Left renal cortex interstitium (tissue), 4 donors: ENCODE data around the gene NIF3L1. TPM values are rescaled to one million over a fixed set of nuclear protein-coding genes. Genes with fewer than 3 reads are reported as not detected.

Experiments
- DNase-seq, 4 donors: peaks; one replicate each; pipeline ENCODE4 v3.0.0-alpha.2; 2013; ENCODE audit warnings: low read depth in 4 of 4, low spot score in 2 of 4, missing footprints in 1 of 4
- polyA plus RNA-seq, 4 donors: library from polyadenylated mRNA; unstranded; fragments of 120-200 nt; gene quantifications; one replicate each; pipeline ENCODE4 v1.2.1, GENCODE V29; 2013; ENCODE audit not compliant: insufficient read length in 4 of 4

Gene NIF3L1
- 10 to 100 TPM; 38.0 to 54.3 (median 41.6) TPM for polyA plus RNA-seq

DNA sequence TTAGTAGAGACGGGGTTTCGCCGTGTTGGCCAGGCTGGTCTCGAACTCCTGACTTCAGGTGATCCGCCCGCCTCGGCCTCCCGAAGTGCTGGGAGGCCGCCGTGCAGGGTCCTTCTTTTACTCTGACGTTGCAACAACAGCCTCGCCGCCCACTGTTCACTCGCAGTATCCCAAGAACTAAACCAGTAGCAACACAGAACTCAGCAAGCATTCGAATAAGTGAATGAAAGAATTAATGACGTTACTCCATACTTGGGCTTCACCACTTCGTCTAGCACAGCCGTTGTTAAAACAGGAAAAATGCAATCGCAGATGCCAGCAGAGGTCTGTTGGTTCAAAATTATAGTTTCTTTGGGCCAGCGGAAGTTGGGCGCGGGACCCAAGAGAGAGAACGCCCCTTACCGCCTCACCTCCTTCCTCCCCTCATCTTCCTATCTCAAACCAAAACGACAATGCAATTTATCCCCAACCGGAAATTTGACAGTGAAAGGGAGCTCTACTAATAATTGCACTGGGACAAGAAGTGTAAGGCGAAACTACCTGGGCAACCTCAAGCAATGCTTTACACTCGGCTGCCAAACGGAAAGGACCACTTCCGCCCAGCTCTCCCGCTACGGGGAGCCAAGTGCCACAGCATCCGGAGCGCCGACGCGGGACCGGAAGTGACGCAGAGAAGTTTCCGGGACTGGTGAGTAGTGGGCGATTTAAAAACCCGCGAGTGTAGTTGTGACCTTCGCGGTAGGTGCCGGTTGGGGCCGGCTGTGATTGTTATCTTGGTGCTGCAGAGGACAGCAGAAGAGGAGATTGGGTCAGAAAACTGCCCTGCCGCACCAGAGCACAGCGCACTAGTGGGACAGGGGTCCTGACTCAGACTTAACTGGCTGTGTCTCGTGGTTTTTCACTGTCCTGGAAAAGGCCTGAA lies at the start of gene NIF3L1, which contains the start of gene PPIL3:
Gene NIF3L1, plus strand, starts transcription at position 668 of the 922 bp plus-strand sequence. CDS start 2,573 bp downstream, outside the sequence.
Gene PPIL3, minus strand, starts transcription at position 374 of the 922 bp plus-strand sequence. CDS start 1,462 bp downstream, outside the sequence.
- peak; percentile 95 to 98 (median 97) for DNase-seq

DNA sequence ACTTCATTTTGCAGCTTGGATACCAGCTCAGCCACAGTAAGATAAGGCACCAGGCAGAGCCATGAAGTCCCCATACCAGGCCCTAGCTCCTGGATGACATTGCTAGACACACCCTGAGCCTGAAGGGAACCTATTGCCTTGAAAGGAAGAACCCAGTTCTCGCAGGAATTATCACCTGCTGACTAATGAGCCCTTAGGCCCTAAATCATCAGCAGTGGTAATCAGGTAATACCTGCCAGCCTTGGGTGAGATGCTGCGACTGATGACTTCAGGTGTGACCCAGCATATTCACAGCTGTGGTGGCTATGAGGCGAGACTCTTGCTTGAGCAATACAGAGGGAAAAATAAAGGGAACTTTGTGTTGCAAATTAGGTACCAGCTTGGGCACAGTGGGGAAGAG lies 49.7 kb upstream of the NIF3L1 start:
- no peak for DNase-seq

GRCh38 chr2:200843993-200844948 lies 44.9 kb upstream of the NIF3L1 start:
- DNase-seq = no peak

DNA sequence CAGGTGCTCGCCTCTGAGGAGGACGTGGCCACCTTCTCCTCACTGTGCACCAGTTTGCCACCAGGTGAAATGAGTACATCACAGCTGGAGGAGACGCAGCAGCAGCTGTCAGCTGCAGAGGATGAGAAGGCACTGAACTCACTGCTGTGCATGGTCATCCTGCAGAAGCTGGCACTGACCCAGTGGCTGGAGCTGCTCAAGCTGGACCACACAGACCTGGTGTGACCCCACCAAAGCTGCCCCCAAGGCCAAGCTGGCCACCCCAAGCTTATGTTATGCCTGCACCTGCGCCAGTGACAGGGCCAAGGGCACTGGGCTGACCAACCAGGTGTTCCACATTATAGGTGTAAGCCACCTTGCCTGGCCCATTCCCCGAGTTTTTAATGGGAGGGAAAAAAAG lies 44.0 kb upstream of the NIF3L1 start:
- no peak for DNase-seq

DNA sequence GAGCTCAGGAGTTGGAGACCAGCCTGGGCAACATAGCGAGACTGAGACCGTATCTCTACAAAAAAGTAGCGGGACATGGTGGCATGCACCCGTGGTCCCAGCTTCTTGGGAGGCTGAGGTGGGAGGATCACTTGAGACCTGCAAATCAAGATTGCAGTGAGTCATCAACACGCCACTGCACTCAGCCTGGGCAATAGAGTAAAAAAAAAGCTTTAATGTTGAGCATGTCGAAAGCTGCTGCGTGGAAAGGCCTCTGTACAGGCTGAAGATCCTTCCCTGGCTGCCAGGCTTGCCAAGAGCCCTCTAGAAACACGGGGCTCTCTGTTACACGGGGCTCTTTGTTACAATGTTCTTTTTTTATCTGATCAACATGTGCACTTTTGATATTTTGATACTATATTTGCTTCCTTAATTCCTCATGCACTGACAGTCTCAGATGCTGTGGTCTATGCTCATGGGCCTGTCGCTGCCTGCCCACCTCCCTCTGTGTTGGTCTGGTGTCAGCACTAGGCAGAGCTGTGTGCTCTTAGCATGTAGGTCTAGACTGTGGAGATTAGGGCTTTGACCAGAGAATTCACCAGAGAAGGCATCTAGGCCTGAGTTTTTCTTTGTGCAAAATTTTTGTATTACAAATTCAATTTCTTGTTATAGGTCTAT lies 43.4 kb upstream of the NIF3L1 start:
- no peak for DNase-seq

GRCh38 chr2:200847269-200847668 lies 41.9 kb upstream of the NIF3L1 start:
- DNase-seq = no peak

GRCh38 chr2:200847939-200848338 lies 41.2 kb upstream of the NIF3L1 start:
- DNase-seq = no peak

DNA sequence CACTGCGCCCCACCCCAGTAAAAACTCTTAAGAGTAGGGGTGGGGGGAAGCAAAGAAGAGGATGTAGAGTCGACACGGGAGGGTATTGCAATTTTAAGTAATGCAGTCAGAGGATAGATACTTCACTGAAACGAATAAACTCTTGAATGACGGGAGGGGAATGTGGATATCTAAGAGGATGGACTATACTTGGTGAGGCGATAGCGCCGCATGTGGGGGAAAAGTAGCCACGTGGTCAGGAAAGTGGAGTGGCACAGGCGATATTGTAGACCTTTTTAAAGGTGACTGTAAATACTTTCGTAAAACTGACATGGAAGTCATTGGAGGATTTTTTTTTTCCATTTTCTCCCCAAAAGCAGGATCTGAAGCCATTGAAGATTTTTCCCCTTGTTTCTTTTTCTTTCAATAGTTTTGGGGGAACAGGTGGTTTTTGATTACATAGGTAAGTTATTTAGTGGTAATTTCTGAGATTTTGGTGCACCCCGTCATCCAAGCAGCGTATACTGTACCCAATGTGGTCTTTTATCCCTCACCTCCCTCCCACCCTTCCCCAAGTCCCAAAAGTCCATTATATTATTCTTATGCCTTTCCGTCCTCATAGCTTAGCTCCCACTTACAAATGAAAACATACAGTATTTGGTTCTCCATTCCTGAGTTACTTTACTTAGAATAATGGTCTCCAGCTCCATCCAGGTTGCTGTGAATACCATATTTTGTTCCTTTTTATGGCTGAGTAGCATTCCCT lies 38.5 kb upstream of the NIF3L1 start:
- no peak for DNase-seq

GRCh38 chr2:200851398-200852248 lies 37.5 kb upstream of the NIF3L1 start:
- no peak for DNase-seq

DNA sequence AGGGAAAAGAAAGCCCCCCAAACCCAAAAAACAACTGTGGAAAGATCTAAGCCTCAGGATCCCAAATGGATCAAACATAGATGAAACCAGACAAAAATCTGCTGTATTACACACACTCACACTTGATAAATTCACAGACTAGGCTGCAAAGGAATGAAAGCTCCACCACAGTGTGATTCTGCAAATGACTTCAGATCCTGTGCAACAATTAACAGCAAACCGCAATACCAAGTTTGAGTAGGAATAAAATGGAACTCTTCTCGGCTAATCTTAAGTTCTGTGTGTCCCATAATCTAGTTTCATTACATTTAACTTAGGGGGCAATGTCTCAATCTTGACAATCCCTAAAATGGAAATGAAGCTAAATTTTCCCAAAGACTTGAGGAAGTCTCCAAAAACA lies 36.6 kb upstream of the NIF3L1 start:
- DNase-seq = no peak

GRCh38 chr2:200856806-200857205 lies 32.4 kb upstream of the NIF3L1 start:
- no peak for DNase-seq

DNA sequence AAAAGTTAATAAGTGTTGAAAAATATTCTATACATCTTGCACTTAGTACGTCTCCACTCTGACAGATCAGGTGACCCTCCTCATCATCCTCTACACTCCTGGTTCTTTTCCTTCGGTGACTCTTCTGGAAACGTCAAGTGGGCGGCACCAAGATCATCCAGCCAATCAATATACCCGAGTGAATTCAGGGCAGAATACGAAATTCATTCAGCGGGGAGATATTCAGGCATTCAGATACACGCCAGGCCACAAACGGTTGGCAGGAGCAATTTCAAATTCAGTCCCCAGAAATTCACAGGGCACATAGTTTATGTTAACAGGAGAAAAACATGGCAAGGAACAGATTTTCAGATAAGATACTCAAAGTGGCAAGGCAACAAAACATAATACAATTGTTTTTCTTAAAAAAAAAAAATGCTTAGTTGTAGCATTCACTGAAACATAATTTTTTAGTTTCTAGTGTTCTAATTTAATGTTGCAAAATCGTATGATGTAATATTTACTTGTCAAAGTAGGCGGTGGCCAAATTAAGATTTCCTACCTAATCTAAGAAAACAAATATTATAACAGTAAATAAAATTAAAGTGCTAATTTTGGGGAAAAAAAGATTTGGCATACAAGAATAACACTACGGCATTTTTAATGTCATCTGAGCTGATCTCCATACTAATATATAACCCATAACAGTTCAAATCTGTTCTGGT lies 28.9 kb upstream of the NIF3L1 start:
- no peak for DNase-seq

- peak in 1 of 4 donors; percentile 23 for DNase-seq
Observed at GRCh38 chr2:200861617-200862155, 27.5 kb upstream of the NIF3L1 start.

DNA sequence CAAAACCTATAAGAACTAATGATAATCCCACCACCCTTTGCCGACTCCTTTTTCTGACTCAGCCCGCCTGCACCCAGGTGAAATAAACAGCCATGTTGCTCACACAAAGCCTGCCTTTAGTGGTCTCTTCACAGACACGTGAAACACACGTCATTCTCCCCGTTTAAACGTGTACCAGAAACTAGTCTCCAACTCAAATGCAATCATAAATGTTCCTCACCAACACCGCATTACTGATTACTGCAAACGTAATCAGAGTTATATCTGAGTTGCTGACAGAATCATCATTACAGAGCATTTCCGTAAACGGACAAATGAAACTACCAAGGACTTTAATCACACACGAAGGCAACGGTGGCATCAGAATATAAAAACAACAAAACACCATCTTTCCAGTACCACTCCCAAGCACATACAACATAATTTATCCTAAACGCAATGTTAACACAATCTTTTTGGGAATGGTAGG lies 26.6 kb upstream of the NIF3L1 start:
- peak in 2 of 4 donors; percentile 58 to 65 for DNase-seq

DNA sequence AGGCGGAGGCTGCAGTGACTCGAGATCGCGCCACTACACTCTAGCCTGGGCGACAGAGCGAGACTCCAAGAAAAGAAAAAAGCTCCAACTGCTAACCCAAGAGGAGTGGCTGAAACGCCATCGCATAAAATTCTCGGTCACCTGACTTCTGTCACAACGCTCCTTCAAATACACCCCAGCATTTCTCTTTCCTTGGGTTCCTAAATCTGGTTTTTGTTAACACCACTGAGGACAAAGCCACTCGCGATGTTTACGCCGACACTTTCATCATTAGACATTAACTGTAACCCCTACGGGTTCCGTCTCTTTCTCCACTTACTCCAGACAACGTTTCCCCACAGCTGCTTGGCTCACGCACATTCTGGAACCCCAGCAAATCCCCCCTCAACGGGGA lies 25.4 kb upstream of the NIF3L1 start:
- DNase-seq = peak in 2 of 4 donors; percentile 41 to 84

- peak; percentile 91 to 93 (median 92) for DNase-seq
Observed at GRCh38 chr2:200864176-200865034, 24.8 kb upstream of the NIF3L1 start, which contains the start of gene CLK1. Gene CLK1, minus strand, starts transcription at chr2:200864658. Its CDS starts 2,796 bp downstream, at chr2:200861862.

- DNase-seq = no peak
Observed at GRCh38 chr2:200869014-200869413, 20.2 kb upstream of the NIF3L1 start.
